ENCODE measurements around the gene MLEC.

Gene MLEC

DNA sequence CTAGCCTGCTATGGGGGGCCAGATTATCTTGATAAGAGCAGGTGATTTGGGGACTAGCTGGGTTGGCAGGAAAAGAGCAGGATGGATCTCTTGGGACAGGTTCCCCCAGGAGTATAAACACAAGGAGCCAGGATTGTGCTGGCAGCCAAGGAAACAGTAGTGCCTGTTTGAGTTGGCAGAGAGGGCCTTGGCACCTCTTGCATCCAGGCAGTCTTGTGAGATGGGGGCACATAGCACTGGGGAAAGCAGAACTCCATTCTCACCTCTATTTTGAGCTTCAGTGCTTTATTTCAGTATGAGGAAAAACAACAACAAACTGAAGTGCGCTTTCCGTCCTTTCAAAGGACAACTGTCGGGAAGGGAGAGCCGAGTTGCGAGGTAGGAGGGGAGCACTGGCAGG, 13.9 kb downstream of the MLEC start:
- TF ChIP-seq, protein P1, sequence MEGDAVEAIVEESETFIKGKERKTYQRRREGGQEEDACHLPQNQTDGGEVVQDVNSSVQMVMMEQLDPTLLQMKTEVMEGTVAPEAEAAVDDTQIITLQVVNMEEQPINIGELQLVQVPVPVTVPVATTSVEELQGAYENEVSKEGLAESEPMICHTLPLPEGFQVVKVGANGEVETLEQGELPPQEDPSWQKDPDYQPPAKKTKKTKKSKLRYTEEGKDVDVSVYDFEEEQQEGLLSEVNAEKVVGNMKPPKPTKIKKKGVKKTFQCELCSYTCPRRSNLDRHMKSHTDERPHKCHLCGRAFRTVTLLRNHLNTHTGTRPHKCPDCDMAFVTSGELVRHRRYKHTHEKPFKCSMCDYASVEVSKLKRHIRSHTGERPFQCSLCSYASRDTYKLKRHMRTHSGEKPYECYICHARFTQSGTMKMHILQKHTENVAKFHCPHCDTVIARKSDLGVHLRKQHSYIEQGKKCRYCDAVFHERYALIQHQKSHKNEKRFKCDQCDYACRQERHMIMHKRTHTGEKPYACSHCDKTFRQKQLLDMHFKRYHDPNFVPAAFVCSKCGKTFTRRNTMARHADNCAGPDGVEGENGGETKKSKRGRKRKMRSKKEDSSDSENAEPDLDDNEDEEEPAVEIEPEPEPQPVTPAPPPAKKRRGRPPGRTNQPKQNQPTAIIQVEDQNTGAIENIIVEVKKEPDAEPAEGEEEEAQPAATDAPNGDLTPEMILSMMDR (IDR thresholded peaks at IDR 0.05; ENCODE audit: insufficient read depth, low read depth, low read length, missing control alignments), result no peak
- H3K4me3 ChIP-seq (ENCODE audit: low read length), result no peak overlapping the region
- DNase-seq (ENCODE audit: low read depth), result no peak

DNA sequence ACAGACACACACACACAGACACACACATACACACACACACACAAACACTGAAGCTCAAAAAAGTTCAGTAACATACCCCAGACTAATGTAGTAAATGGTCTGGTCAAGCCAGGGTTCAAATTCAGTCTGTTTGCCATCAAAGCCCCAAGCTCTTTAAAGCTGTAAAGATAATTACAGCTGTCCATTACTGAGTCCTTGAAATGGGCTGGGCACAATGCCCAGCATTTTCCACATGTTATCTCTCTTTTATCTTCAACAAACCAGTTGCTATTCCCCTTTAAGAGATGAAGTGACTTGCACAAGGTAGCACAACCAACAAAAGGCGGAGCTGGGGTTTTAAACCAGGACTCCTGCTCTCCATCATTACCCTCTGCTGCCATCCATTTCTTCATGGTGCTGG, 15.7 kb downstream of the MLEC start:
- TF ChIP-seq, protein P1 (IDR thresholded peaks at IDR 0.05; ENCODE audit: insufficient read depth, low read depth, low read length, missing control alignments), result no peak
- no peak for DNase-seq (ENCODE audit: low read depth)
- H3K4me3 ChIP-seq (ENCODE audit: low read length), result no peak overlapping the region

DNA sequence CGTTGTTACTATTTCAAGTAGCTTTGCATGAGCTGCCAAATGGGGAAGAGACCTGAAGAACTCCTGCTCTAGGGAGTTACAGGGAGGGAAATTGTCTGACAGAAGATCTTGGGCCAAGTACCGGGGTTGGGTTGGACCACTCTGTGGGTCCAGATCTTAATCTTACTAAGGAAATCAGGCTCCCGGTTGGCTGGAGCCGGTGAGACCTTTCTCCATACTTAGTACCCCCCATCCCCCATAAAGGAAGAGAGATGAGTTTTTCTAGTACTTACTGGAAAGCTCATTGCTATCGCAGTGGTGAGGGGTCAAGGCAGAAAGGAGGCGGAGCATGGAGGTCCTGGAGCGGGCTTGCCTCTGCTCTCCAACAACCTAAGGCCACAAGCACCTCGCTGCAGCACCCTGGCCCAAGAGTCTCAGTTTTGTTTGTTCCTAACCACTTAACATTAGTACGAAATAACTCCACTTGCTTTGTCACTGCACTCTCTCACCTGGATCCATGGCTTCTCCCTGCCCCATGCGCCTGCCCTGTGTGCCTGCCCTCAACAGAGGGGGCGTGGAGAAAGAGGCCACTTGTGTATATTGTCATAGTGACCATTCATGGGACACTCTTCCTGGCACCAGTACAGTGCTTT, 16.5 kb downstream of the MLEC start:
- TF ChIP-seq, protein P1 (IDR thresholded peaks at IDR 0.05; ENCODE audit: insufficient read depth, low read depth, low read length, missing control alignments), result no peak
- no peak for DNase-seq (ENCODE audit: low read depth)
- H3K4me3 ChIP-seq (ENCODE audit: low read length), result no peak overlapping the region

DNA sequence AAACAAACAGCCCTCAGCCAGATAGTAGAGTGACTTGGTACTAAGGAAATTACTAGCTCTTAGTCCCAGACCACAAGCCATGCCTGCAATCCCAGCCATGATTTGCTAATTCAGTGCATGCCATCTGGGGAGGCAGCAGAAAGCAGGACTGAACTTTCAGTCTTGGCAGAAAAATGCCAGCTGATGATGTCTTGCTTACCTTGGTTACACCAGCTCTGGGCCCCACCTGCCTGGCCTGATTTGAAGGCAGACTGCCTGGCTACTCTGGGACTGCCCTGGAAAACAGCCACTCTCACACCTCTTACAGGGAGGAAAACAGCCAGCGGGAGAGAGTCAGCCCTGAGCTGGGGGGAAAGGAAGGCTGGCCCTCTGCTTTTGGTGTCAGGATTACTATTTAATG, 18.7 kb downstream of the MLEC start:
- H3K4me3 ChIP-seq (ENCODE audit: low read length), result no peak overlapping the region
- no peak for DNase-seq (ENCODE audit: low read depth)
- TF ChIP-seq, protein P1 (IDR thresholded peaks at IDR 0.05; ENCODE audit: insufficient read depth, low read depth, low read length, missing control alignments), result no peak

DNA sequence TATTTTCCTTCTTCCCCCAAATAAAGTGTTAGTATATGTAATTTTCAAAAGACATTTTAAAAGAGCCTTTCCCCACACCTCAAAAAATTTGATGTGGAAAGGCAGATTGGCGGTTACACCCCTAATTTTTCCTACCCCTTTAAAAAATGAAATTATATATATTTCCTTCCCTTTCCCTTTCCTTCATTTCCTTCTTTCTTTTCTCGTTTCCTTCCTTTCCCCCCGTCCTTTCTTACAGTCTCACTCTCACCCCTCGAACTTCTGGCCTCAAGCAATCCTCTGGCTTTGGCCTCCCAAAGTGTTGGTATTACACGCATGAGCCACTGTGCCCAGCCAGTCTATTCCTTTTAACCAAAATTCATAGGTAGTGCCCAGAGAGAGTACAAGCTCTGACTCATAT, 19.1 kb downstream of the MLEC start:
- TF ChIP-seq, protein P1 (IDR thresholded peaks at IDR 0.05; ENCODE audit: insufficient read depth, low read depth, low read length, missing control alignments), result no peak
- H3K4me3 ChIP-seq (ENCODE audit: low read length), result no peak overlapping the region
- peak; percentile 15 for DNase-seq (ENCODE audit: low read depth)

DNA sequence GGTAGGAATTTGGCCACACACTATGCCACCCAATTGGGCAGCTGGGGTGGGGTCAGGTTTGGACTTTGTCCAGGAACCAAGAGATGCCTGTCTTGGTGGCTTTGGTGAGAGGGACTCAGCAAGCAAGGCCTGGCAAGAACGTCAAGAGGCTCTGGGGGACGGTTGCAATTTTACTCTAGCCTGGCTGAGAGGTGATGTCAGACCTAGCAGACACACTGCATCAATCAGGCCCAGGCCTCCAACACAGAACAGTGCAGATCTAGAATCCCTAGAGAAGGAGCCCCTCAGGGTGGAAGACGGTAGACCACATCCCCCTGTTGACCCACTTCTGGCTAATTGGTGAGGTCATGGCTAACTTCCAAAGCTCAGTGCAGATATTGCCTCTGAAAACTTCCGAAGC, 21.7 kb downstream of the MLEC start:
- H3K4me3 ChIP-seq (ENCODE audit: low read length), result no peak overlapping the region
- TF ChIP-seq, protein P1 (IDR thresholded peaks at IDR 0.05; ENCODE audit: insufficient read depth, low read depth, low read length, missing control alignments), result no peak

More for the DNA sequence above, 21.7 kb downstream of the MLEC start:
- DNase-seq (ENCODE audit: low read depth), result no peak

Data from epithelial cell of esophagus (primary cell).